ENCODE results near the gene AVEN. TPM values are rescaled to one million over a fixed set of nuclear protein-coding genes. Genes with fewer than 3 reads are reported as not detected.

AVEN gene, protein sequence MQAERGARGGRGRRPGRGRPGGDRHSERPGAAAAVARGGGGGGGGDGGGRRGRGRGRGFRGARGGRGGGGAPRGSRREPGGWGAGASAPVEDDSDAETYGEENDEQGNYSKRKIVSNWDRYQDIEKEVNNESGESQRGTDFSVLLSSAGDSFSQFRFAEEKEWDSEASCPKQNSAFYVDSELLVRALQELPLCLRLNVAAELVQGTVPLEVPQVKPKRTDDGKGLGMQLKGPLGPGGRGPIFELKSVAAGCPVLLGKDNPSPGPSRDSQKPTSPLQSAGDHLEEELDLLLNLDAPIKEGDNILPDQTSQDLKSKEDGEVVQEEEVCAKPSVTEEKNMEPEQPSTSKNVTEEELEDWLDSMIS
- total RNA-seq: 6.8 and 19.9 TPM in 2 replicates

GRCh38 chr15:34038871-34039789 is at the start of gene AVEN:
TSS of gene AVEN (minus strand) at chr15:34039204. CDS start at chr15:34039046, 158 bp downstream.

DNA sequence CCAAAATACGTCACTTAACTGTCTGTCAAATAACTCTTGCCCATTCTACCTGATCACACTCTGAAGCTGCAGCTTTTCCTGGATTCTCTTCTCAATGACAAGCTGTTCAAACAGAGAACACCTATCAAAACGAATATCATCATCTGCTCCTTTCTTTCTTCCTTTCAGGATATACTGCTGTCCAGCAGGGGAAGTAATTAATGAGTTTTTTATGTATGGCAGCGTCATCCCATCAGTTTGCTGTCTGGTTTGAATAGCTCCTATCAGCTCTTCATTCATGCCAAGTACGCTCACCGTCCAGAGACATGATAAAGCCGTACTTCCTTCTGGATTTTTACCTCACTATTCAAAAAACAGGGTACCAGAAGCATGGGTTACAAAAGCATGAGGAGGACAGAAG is 70.8 kb downstream of the AVEN start, which contains the start of gene CHRM5:
CHRM5 (plus strand) TSS at position 274 of the 400 bp plus-strand sequence. CDS start 94,221 bp downstream, outside the sequence.

Other genes starting within 250 kb of the AVEN start
- gene CHRM5, start 70.7 kb downstream of the AVEN start, total RNA-seq: not detected in 2 replicates
- gene EMC7, start 62.7 kb upstream of the AVEN start, total RNA-seq: 38.0 and 47.8 TPM in 2 replicates
- gene PGBD4, start 62.9 kb upstream of the AVEN start, total RNA-seq: 0.65 and 1.4 TPM in 2 replicates
- 18.6 and 22.5 TPM in 2 replicates for gene KATNBL1, start 170.9 kb upstream of the AVEN start, total RNA-seq
- gene EMC4, start 185.8 kb upstream of the AVEN start, total RNA-seq: 172 and 186 TPM in 2 replicates